GM19397 (cell line): ENCODE results near the gene APOC1.

Experiments
- ATAC-seq: cut with Tn5 transposase; IDR thresholded peaks from one replicate; pipeline ENCODE4 v1.9.1; 2021; ENCODE audit warnings: mild to moderate bottlenecking, moderate library complexity; ENCODE audit not compliant: unreplicated experiment

Gene APOC1

DNA sequence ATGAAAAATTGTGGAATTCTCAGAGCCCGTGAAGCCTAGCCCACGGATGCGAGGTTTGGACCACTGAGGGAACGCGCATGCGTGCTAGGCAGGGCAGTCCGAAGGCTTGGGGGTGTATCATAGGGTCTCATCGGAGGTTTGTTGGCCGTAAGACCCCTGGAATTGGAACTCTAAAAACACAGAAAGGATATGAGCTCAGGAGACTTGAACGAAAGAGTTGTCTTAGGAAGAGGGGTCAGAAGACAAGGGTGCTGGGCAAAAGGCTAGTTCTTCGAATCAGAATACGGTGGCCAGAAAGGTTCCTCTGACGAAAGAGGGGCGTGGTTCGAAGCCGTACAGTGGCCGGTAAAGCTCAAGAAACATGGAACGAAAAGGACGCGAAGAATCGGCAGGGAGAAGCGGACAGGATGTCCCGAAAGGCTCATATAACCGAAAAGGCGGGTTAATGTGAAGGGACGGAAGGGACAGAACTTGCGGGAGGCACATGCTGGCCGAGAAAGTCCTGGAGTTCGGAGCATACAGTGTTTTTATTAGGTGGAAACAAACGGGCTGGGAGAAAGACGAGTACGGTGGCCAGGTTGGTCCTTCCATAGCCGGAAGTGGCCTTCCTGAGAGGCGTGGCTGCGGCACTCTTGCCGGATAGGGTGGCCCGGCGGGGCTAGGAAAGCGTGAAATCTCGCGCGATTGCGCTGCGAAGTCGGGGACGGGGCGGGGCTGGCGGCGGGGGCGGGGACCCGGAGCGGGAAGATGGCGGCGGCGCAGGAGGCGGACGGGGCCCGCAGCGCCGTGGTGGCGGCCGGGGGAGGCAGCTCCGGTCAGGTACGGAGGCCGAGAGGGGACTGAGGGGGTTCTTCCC, 40.5 kb downstream of the APOC1 start, which contains the start of gene CLPTM1:
TSS of gene CLPTM1 (plus strand) at position 732 of the 856 bp plus-strand sequence. CDS start at position 748, 16 bp downstream.
- ATAC-seq: peak; percentile 76

DNA sequence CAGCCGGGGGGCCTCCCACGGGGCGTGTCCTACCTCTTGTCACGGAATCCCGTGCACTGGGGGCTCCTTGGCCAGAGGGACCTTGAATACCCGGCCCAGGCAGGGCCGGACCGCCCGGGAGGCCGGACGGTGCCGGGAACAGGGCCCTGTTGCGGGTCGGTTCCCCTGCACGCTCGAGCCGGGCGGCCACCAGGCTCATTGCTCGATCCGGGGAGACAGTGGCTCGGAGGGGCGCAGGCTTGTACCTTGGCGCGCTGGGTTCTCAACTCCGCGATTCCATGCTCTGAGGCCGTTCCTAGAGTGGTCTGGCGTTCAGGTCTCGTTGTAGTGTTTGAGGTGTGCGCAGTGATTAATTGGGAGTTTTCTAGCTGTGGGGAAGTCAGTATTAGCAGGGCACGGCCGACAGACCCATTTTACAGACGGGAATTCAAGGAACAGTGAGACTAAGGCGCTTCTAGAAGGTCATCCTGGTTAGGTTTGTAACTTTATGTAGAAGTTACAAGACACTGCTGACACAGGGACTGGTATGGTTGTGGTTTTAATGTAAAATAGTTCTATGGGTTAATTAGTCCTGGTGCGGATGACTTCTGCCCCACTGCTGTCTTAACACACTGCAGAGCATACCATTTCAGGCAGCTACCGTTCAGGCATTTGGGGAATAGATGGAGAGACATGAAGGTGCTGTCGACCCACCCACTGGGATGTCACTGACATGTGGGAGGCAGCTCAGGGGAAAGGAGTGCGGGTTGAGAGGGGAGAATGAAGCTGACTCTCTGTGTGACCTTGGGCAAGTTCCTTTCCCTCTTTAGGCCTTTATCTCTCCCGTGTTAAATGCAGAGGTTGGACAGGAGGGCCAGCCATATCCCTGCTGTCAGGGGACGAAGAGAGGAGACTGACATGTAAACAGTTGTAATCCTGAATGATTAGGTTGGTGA, 41.4 kb downstream of the APOC1 start:
- peak; percentile 22 for ATAC-seq

DNA sequence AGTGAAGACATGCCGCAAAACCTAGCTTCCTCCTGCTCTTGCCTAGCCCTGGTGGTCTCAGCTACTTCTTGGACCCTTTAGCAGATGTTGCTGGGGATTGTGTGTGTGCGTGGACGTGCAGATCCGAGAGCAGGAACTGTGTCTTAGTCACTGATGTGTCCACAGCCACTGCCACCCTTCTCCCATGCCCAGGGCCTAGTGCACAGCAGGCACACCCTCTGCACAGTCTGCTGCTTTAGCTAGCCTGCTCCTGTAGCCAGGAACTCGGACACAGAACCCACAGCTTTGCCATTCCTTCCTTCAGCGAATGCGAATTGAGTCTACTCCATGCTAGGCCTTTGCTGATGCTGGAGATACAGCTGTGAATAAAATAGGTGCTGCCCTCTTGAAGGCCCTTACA, 43.1 kb downstream of the APOC1 start:
- no peak for ATAC-seq

DNA sequence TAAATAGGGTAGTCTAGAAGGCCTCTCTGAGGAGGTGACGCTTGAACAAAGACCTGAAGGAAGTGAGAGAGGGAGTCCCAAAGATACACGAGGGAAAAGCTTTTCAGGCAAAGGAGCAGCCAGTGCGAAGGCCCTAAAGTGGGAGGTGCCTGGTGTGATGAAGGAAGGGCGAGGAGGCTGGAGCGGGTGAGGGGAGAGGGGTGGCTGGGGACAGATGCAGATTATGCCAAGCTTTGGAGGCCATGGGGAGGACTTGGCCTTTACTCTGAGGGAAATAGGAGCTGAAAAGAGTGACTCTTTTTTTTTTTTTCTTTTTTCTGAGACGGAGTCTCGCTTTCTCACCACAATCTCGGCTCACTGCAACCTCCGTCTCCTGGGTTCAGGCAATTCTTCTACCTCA, 43.7 kb downstream of the APOC1 start:
- ATAC-seq: no peak

DNA sequence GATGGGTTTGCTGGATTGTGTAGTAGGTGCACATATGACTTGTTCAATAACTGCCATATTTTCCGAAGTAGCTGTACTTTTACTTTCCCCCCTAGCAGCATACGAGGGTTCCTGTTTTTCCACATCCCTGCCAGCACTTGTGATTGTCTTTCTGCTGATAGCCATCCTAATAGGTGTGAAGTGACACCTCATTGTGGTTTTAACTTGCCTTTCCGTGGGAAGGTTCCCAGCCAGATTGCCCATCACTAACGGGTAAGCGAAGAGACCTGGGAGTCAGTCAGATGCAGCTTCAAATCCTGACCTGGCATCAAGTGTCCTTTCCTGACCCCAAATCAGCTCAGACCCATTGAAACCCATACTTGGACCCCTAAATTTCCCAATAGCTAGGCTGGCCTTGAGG, 45.3 kb downstream of the APOC1 start:
- no peak for ATAC-seq

DNA sequence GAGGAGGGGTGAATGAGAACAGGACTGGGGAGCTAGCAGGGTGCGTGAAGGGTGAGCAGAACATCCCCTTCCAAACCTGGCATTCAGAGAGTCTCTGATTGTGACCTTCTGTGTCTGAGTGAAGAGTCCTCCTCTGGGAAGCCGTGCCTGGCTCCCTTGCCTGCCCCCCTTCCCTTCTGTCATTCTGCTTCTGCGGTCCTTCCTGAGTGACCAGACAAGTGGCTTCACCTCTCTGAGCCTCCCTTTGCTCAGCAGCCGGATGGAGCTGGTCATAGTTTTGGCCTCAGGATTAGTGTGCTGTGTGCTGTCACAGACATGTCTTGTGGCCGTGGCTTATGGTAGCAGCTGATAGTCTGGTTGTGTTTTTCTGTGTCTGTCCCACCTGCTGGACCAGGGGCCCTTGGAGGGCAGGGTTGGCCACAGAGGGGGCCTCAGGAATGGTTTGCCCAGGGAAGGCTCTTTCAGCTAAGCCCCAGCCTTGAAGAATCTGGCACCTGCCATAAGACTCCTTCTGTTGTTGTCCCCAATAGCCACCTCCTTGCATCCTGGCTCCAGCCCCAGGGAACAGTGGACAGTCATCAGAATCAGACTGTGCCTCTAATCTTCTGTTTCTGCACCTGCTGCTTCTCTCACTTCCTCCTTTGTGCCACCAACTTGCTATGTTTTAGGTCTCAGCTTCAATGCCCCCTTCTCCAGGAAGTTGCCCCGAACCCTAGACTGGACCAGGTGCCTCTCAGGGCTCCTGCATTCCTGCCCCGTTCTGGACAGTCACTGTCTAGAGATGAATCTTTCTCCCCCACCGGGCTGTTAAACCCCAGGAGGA, 46.7 kb downstream of the APOC1 start:
- ATAC-seq: no peak

DNA sequence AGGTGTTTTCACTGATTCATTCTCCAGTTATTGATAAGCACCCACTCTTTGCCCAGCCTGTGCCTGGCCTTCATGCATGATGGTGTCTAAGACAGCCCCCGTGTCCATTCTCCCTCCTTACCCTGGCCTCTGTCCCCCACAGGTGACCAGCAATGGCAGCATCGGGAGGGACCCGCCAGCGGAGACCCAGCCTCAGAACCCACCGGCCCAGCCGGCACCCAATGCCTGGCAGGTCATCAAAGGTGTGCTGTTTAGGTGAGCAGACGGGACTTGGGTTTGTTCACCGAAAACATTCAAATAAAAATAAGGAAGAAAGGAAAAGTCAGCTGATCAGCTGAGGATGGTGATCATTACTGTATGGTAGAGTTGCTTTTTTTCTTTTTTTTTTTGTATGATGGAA, 47.4 kb downstream of the APOC1 start:
- ATAC-seq: no peak

DNA sequence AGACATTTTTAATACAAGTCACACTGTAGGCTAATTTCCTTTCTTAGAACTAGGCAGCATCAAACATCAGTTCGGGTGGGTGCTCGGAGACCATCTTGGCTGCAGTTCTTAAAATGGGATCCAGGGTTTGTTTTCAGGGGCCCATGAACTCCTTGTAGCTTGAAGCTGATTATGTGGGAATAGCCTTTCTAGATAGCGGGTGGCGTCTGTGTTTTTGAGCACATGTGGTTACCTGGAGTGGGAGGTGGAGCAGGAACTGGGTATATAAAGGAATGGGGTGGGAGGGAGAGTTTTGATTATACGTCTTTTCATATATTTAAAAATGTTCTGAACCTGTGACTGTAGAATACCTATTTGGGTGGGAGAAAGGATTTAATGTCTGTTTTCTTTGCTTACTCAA, 53.7 kb downstream of the APOC1 start:
- ATAC-seq: no peak

DNA sequence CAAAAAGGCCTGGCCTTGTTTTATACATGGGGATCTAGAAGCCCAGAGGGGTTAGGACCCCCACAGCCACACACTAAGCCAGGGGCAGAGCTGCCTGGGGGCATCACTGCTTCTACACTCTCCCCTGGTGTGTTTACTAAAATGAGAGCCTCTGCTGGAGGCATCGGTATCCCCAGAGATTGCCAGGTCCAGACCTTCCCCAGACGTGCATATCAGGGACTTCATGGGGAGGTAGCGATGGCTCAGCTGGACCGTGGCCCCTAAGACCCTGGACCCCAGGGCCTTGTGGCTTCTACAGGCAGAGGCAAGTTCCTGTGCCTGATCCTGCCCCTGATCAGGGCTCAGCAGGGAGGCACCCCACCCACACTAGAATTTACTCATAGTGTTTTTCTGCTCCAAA, 54.3 kb downstream of the APOC1 start:
- no peak for ATAC-seq
